ENCODE data around the gene MDM1.

GRCh38 chr12:68297929-68298328 lies 34.2 kb downstream of the MDM1 start:
- TF ChIP-seq CTCF (IDR thresholded peaks at IDR 0.05) (no peak), POLR2A (IDR thresholded peaks at IDR 0.05) (no peak)

Measured in stomach (tissue), 4 donors.